NCI-H1930 (cell line): Measurements from ENCODE around the gene FAM3C.

ENCODE experiments used
- DNase-seq, 2 experiments: peaks; one replicate each; lab custom pipeline; 2025; lab: John Stamatoyannopoulos, UW

Gene FAM3C

GRCh38 chr7:121376979-121377378, 19.1 kb downstream of the FAM3C start:
- no peak for DNase-seq

- no peak for DNase-seq
These were observed 22.9 kb downstream of the FAM3C start for GRCh38 chr7:121373177-121373576.

GRCh38 chr7:121372376-121373010, 23.6 kb downstream of the FAM3C start:
- DNase-seq = no peak

- DNase-seq = no peak
These were observed 24.2 kb downstream of the FAM3C start for GRCh38 chr7:121371883-121372282.

- no peak for DNase-seq
These were observed 24.7 kb downstream of the FAM3C start for GRCh38 chr7:121371367-121371766.

GRCh38 chr7:121369462-121369861, 26.6 kb downstream of the FAM3C start:
- no peak for DNase-seq

- DNase-seq = peak in 1 of 2 experiments; percentile 14
These were observed 29.2 kb downstream of the FAM3C start for GRCh38 chr7:121366852-121367431.

- no peak for DNase-seq
These were observed 35.5 kb downstream of the FAM3C start for GRCh38 chr7:121360564-121360963.

- no peak for DNase-seq
These were observed 40.5 kb downstream of the FAM3C start for GRCh38 chr7:121355574-121355973.

GRCh38 chr7:121352323-121352722, 43.8 kb downstream of the FAM3C start:
- no peak for DNase-seq

GRCh38 chr7:121351682-121352081, 44.4 kb downstream of the FAM3C start:
- DNase-seq = no peak

GRCh38 chr7:121344497-121344896, 51.6 kb downstream of the FAM3C start:
- DNase-seq = no peak

GRCh38 chr7:121344093-121344492, 52.0 kb downstream of the FAM3C start:
- DNase-seq = no peak

GRCh38 chr7:121343302-121343701, 52.8 kb downstream of the FAM3C start:
- DNase-seq = no peak

GRCh38 chr7:121342631-121343030, 53.5 kb downstream of the FAM3C start:
- DNase-seq = no peak

- no peak for DNase-seq
These were observed 54.2 kb downstream of the FAM3C start for GRCh38 chr7:121341933-121342332.

GRCh38 chr7:121339082-121339481, 57.0 kb downstream of the FAM3C start:
- DNase-seq = no peak

- peak in 1 of 2 experiments; percentile 21 for DNase-seq
These were observed 58.7 kb downstream of the FAM3C start for GRCh38 chr7:121337398-121337797.

GRCh38 chr7:121336579-121336978, 59.5 kb downstream of the FAM3C start:
- no peak for DNase-seq

- DNase-seq = no peak
These were observed 61.0 kb downstream of the FAM3C start for GRCh38 chr7:121334875-121335648.

- DNase-seq = no peak
These were observed 61.7 kb downstream of the FAM3C start for GRCh38 chr7:121334376-121334775.

GRCh38 chr7:121331574-121331973, 64.5 kb downstream of the FAM3C start:
- DNase-seq = no peak

- DNase-seq = no peak
These were observed 65.1 kb downstream of the FAM3C start for GRCh38 chr7:121331048-121331447.
